Measurements from ENCODE around the gene NPAS1.
A peak's percentile ranks its signal among the peaks of the same experiment; 100 is the strongest.
"Not testable (repeated sequence)": the region's sequence is repeated elsewhere in the genome, so short reads cannot be mapped to it uniquely, and the experiment has no call there.

Gene NPAS1

DNA sequence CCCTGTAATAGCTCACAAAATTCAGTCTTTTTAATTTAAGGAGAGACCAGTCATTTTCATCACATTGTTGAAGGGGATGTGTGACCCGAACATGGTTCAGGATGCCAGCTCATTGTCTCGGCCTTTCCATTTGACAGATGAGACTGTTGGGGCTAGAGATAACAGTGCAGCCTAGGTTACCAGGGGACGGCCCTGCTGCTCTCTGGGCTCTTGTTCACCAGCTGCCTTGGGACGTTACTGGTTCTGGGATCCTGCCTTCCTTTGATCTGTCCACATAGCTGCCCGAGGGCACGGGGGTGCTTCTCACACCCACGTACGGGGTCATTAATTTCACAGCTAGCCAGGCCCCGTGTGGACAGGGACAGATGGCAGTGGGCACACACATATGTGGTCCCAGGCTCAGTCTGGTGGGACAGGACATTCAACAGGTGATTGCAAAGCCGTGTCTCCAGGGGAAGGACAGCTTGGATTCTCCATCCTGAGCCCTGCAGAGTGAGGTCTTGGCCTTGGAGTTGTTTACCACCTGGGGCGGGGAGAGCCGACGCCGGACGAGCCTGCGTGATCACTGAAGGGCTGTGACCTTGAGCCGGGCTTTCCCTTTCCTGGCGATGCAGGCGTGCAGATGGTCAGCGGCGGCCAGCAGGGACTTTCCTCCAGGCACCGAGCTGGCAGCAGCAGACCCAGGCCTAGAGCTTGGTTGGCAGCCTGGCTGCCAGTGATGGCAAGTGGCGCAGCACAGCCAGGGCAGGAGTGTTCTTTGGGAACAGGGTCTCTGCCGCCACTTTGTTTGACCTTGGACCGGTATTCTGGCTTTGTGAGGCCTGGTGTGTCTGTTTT lies 26.7 kb upstream of the NPAS1 start:
- DNase-seq = no peak

DNA sequence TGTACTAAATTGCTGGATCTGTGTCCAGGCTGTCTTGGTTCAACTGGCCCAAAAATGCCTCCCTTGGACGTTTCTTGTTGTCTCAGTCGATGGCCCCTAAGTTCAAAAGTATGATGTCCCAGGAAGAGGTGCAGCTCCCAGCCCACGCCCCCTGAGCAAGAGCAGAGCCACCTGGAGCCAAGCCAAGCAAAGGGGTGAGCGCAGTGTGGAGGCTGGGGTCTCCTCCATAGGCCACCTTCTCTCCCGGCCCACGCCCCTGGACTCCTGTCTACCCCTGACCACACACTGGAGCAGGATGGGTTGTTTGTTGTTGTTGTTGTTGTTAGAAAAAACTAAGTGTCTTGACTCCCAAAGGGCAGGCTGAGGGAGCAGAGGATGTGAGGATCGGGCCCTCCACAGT lies 26.0 kb upstream of the NPAS1 start:
- DNase-seq = no peak

DNA sequence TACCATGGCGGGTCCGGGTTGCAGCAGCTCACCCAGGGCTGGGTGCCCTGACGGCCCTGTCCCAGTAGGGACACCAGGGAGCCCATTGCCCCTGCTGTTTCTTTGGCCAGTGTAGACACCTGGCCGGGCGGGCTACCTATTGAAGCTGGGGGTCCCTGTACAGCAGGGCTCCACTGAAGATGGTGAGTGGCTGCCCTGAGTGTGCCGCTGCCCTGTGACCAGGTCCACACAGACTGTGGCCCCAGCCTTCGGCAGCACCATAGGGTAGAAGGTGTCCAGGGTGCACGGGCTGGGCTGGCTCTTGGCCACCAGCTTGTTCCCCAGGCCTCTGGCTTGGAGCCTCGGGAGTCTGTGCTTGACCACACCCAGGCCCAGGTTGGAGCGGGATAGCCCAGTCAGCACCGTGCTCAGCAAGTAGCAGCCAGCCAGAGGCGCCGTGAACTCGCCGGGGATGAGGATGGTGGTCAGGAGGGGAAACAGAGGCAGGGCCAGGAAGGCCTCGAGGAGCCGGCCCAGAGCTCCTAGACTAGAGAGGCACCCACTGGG lies 25.4 kb upstream of the NPAS1 start:
- DNase-seq = no peak

DNA sequence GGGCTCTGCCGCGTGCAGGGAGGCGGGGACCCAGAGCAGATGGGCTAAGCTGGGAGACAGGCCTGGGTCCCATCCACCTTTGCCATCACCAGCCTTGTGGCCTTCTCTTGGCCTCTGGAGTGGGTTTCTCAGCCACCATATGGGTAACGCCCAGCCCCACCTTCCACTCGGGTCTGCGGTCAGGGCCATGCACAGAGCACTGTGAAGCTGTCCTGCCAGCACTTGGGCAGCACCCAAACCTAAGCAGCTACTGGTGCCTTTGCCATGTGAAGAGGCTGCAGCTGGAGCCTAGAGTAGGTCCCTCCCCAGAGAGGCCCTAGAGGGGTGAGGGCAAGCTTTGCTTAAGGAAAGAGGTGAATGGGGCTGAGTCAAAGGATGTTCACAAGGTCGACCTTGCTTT lies 24.1 kb upstream of the NPAS1 start:
- DNase-seq = no peak

DNA sequence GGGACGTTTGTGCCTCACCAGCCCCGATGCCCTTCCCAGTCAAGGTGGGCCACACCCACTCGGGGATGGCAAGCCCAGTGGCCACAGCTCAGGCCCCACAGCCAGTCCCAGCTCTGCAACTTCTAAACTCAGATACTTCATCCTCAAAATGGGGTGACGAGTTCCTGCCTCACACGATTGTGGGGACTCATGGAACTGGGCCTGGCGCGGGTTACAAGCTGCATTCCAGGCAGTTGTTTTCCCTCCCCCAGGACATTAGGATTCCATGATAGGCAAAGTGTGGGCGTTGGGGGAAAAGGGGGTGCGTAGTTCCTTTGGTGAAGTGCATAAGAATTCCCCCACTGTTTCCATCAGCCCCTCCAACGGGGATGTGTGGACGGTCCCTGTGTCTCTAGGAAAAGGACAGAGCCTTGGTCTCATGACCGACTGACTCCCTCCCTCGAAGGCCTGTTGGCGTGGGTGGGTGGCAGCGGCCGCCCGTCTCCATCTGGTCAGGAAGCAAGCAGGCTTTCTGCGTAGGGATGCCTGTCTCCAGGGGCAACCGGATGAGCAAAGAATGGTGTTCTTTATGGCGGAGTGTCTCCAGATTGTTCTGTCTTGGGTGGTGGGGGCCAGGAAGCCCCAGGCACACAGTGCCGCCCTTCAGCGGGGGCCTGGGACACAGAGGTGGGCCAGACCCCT lies 21.1 kb upstream of the NPAS1 start:
- no peak for DNase-seq

DNA sequence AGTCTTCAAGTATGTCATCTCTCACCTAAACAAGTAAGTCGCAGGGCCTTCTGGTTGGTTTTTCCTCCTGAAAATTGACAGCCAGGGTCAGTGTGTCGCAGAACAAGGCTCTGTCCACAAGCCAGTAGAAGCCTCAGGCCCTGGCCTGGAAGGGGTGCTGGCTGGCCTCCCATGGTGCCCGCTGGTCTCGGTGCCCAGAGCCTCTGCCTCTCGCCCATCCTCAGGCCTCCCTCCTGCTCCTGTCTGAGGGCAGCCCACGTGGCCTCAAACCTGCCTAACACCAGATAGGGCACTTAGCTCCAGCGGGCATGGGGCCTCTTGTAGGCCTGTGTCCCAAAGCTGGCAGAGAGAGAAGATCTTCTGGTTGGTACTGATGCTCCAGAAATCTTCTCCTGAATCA lies 20.3 kb upstream of the NPAS1 start:
- DNase-seq = no peak

DNA sequence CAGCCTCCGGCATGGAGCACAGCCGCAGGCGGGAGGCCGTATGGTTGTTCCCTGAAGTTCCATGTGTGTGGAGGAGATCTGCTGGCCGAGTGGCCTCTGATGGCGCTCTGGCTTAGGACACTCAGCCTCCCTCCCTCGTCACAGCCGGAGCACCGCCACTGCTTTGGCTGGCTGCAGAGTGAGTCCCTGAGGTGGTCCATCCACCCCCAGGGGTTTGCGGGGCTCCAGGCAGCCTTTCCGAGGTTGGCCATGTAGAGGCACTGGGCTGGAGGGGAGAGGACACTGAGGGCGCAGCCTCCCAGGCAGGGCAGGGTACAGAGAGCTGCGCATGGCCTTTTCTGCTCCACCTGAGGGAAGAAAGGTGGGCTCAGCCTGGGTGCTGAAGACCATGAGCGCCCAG lies 19.8 kb upstream of the NPAS1 start:
- DNase-seq = no peak

DNA sequence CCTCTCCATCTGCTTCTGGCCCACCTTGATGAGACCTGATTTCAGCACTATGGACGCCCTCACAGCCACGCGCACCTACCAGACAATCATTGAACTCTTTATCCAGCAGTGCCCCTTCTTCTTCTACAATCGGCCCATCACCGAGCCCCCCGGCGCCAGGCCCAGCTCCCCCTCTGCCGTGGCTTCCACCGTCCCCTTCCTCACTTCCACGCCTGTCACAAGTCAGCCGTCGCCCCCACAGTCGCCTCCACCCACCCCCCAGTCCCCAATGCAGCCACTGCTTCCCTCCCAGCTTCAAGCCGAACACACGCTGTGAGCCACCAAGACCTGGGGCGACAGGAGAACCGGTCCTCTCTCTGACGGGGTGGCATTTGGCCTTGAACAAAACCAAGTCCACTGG lies 19.3 kb upstream of the NPAS1 start:
- DNase-seq = no peak

DNA sequence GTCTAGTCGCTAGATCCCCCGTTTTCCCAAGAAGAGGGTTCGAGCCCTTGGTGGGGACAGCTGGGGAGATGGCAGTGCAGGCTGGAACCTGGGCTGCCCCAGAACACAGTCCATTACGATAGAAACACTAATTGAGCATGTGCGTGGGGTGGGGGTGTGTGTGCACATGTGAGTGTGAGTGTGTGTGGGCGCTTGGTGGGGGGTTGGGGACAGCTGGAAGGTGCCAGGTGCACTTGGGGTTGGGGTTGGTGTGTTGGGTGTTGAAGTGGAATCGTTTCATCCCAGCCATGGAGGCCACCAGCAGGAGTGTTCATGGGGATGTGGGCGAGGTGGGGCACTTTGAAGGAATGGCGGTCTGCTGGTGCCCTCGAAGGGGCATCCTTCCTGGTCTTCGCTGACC lies 18.1 kb upstream of the NPAS1 start:
- DNase-seq = no peak

DNA sequence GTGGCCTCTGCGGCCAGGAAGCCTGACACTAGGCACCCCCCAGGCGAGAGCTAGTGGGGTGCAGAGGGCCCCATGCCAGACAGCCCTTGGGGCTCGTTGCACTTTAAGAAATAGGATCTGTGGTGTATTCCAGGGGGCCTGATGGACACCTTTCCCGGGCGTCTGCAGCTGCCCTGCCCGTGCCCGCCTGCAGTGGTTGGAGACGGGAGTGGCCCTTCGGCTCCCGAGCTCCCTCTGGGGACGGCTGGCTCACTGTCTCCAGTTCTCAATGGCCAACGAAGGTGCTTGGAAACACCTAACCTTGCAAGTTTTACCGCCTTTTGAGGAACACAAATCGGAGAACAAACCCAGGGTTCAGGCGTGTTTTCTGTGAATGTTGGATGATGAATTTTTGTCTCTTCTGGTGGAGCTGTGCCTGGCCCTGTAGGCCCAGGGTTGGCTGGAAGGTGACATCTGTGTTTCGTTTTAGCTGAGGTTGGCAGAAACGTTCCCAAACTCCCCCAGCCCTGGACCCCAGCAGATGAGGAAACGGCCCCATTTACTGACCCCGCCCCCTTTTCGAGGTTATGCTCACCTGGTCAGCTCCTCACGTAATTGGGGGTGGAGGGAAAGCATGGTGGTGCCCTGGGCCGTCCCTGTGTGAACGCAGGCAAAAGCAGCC lies 17.4 kb upstream of the NPAS1 start:
- no peak for DNase-seq

DNA sequence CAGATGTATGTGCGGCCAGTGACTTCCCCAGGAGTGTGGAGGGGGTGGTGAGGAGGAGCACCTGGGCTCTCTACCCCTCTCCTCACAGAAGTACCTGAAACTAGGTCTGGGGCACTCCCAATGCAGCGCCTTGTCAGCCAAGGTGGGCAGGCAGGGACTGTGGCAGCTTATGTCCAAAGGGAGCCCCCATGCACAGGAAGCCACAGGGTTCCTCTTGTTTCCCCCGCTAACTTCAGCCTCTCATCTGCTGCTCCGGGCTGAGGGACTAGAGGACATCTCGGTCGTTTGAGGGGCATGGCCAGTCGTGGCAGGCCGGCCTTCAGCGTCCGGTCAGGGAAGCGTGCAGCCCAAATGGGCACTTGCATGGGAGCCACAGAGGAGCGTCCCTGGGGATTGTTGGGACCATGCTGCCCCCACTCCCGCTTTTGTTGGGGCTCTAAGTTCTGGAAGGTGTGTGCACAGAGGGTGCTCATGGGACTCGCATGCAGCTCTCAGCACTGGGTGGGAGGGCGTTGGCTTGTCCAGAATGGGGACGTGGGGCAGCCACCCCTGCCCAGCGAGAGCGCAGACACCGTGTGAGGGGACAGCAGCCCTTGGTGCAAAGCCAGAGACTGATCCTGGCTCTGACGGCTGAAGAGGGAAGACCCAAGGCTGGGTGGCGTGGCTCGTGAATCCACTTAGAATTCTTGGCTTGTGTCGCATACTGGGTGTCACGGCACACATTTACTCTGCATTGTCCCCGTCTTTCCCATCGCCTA lies 16.6 kb upstream of the NPAS1 start:
- no peak for DNase-seq

DNA sequence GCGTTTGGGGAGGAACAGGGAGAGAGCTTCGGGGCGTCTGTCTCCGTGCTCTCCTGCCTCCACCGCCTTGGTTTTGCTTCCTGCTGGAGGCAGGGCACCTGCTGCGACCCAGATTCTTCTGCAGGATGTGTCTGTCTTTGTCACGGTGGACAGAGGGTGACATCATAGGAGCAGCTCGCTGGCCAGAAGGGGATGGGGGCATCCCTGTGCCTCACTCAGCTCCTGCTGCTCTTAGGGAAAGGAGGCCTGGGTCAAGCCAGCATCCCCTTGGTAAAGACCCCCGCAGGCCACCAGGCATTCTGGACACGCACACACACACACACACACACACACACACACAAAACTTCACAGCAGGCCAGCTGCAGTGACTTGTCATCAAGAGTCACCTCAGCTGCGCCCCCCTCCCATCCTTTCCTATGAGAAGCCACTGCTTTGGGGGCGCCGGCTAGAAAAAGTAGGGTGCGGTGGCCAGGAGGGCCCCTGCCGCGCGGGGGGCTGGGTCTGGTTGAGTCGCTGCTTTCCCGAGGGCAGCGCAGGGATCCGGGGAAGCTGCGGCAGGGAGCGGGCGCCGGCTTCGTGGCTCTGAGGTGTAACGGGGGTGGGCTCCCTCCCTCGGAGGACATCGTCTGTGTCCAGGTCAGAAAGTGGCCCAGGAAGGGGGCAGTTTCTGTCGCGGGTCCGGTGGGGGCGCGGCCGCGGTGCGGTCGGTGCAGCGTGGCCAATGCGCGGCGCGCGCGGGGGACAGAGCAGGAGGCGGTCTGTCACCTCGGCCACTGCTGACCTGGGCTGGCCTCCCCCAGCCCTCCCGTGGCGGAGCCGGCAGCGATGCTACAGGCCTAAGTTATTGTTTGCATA lies 15.8 kb upstream of the NPAS1 start:
- no peak for DNase-seq

DNA sequence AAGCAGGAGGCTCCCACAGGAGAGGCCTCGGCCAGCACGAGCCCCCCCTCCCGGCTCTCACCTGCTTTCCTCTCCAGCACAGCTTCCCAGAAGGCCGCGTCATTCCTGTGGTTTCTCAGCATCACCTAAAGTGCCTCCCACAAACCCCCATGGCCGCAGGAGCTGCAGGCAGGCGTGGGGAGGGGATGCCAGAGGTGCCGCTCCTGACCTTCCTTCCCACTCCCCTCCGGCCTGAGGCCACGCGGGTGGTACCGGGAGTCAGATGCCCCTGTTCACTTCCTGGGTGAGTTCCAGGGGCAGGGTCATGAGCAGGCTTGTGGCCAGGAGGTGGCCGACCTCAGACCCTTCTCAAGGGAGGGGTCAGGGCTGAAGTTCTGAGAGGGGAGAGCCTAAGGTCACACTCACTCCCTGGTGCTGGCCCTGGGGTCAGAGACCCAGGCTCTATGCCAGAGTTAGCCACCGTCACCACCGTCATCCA lies 14.4 kb upstream of the NPAS1 start:
- DNase-seq = no peak

DNA sequence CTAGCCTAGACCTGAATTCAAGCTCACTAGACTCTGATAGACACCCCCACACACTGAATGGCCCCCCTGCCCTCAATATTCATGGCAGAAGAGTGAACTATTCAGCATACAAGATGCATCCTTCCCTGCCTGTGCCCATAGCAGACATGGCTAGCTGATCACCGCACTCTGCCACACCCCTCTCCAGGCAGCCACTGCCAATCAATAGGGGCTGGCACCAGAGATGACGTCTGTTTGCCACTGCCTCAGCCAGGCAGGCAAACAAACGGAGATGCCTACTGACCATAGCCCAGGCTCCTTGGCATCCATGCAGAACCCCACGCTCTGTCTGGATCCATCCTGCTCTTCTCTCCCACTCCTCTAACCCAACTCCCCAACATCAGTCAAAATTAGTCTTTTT lies 13.8 kb upstream of the NPAS1 start:
- DNase-seq = no peak

DNA sequence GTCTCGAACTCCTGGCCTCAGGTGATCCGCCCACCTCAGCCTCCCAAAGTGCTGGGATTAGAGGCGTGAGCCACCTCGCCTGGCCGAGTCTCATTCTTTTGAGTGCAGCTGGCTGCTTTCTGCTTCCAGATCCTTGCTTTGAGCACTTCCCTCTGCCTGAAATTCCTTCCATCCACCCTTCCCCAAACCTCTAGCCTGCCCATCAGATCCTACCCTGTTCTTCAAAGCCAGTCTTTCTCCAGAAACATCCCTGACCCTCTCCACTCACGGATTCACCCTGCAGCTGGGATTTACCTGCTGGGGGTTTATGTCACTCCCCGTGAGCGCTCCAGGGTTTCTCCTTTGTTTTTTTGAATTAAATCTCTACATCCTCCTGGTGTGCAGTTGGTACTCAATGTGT lies 13.1 kb upstream of the NPAS1 start:
- DNase-seq = no peak

DNA sequence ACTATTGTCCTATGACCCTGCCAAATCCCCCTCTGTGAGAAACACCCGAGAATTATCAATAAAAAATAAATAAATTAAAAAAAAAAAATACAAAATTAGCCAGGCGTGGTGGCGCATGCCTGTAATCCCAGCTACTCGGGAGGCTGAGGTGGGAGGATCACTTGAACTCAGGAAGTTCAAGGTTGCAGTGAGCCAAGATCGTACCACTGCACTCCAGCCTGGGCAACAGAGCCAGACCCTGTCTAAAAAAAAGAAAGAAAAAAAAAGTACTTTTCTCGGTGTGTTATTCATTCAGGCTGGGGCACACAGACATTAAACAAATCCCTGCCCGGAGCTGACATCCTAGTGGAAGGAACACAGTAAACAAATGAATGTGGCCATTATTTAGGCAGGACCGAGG lies 9.1 kb upstream of the NPAS1 start:
- not testable (repeated sequence) for DNase-seq

DNA sequence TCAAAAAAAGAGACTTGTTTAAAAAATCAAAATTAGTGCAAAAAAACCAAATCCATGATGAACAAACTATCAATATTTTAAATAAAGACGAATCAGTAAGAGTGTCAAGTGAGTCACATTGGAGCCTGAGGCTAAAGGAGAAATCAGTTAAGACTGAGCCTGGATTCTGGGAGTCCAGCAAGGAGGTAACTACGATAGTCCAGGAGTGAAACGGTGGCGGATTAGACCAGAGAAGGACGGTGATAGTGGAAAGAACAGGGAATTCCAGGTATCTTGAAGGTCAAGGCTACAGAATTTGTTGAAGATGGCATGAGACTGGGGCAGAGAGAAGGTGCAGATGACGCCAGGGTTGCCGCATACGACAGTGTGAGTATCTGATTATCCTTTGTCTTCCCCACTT lies 7.0 kb upstream of the NPAS1 start:
- no peak for DNase-seq

DNA sequence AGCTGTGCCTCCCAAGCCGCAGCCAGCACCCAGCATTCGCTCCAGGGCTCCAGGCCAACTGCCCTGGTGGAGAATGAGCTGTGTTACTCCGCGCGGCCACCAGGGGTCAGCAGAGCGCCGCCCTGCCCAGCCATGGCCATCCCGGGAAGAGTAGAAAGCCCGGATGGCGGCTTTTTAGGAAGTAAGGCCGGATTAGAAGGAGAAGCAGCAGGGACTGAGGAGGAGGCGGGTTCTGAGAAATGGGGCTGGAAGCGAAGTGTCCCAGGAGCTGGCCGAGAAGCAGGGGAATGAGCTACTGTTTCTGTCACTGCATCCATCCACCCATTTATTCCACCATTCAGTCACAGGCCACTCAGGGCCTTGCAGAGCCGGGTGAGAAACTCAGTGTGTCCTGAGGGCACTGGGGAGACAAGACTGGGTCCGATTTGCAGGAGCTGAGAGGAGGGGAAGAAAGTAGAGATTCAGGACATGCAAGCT lies 6.6 kb upstream of the NPAS1 start:
- peak; percentile 79 for DNase-seq

DNA sequence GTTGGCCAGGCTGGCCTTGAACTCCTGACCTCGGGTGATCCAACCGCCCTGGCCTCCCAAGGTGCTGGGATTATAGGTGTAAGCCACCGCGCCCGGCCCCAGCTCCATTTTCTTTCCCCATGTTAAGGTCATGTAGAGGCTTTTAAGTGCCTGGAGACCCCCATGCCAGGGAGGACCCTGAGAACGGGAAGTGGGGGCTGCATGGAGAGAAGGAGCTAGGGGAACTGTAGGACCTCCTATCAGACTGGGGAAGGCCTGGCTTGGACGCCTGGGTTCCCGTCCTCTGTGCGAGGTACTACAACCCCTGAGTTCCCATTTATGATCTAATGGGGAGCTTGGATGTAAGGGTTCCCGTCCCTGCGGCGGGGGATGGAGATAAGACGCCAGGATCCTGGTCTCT lies 714 bp upstream of the NPAS1 start:
- no peak for DNase-seq

DNA sequence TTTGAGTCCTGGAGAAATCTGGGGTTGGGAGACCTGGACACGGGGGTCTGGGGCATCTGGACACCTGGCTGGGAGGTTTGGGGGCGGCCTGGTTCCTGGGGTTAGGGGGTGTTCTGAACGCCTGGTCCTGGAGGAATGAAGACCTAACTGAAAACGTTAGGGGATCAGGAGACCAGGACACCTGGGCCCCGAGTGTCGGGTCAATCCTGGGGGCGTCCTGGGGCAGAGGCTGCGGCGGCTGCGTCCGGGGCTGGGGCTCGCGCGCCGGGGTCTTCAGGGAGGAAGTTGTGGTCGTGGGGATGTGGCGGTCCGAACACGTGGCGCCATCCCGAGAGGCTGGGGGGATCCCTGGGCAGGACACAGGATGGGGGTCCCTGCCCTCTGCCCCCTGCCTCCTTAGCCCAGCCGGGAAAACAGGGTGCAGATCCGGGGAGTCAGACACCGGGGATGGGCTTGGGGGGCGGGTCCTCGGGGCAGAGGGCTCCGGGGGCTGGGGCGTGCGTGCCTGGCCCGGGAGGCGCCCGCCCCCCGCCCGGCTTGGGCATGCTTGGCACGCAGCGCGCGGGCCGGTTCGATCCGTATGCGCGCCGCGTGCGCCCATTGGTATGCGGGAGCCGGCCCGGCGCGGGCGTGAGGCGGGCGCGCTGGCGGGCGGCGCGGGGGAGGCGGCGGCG lies 632 bp downstream of the NPAS1 start:
- no peak for DNase-seq

DNA sequence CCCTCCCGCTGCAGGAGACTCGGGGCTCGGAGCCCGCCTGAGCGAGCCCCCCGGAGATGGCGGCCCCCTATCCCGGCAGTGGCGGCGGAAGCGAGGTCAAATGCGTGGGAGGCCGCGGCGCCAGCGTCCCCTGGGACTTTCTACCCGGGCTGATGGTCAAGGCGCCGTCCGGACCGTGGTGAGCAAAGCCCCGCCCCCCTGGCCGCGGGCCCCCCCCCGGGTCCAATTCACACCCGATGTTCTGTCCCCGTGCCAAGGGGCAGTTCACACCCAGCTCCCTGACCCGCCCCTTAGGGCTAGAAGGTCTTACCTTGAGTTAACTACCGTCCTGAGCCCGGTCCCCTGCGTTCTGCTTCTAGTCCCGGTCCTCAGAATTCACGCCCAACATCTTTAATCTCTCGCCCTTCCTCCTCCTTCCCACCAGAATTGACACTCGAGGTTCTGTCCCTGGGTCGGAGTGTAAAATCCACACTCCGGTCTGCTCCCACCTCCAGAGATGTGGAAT lies 1.4 kb downstream of the NPAS1 start:
- DNase-seq = no peak
